ENCODE data around the gene HIVEP1.

GRCh38 chr6:12149944-12150510 is 137.9 kb downstream of the HIVEP1 start:
- TF ChIP-seq CTCF (conservative IDR thresholded peaks at IDR 0.05): no peak
- no peak for TF ChIP-seq EZH2 (IDR thresholded peaks at IDR 0.05; ENCODE audit: low read depth)

All from PC-9 (cell line).